Activated naive CD4-positive, alpha-beta T cell treated with anti-CD3 and anti-CD28 coated beads, Interleukin-2, amount 50 U/mL, for 16 hours (primary cell): ENCODE results near the gene PSMG4.

ENCODE experiments used
- DNase-seq: peaks from one replicate; pipeline ENCODE4 v3.0.0-alpha.2; 2020

Gene PSMG4

GRCh38 chr6:3312604-3313231 lies 54.0 kb downstream of the PSMG4 start:
- DNase-seq, result no peak

GRCh38 chr6:3314176-3314575 lies 55.4 kb downstream of the PSMG4 start:
- DNase-seq, result no peak

DNA sequence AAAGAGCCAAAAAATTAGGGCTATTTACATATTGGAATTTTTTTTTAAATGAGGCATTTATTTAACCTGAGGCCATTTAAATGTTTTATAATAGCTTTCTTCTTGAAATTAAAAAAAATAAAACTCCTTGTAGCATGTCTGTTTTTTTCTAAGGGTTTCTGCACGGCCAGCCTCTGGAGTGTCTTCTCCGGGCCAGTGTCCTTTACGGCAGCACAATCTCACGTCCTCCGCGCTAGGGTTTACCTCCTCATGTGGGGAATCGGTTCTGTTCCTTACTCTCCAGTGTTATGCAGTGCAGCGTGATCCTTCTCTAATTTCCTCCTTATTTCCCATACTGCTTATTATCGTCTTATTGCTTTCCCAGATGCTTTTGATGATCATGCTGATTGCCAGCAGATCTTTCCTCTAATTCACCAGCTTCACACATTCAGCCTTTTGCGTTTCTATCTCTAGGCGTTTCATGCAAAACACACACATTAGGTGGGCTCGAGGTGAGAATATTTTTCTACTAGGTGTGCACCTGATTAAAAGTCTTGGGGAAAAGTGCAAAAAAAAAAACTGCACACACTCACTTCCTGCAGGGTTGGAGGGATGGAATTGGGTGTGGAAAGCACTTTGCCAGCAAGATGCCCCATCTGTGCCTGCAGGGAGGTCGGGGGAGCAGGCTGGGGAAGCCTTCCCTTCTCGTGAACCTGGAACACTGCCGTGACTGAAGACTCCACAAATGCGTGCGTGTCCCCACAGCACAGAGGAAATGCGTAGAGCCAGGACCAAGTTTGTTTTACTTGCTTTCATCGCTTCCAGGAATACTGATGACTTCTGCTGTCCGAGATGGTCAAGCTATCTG lies 56.1 kb downstream of the PSMG4 start:
- DNase-seq, result no peak

DNA sequence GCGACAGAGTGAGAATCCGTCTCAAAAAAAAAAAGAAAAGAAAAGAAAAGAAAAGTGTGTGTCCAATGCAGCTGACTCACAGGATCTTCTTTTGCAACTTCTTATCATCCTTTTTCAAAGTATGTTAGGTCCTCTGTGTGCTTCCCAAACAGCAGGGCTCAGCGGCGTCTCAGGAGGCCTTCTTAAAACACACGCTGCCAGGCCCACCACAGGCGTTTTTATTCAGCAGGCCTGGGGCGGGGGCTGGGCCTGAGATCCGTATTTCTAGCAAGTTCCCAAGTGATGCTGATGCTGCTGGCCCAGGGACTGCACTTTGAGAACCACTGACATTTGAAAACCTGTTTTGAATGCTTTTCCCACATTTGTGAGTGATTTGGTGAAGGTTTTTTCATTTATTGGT lies 57.1 kb downstream of the PSMG4 start:
- DNase-seq, result no peak

DNA sequence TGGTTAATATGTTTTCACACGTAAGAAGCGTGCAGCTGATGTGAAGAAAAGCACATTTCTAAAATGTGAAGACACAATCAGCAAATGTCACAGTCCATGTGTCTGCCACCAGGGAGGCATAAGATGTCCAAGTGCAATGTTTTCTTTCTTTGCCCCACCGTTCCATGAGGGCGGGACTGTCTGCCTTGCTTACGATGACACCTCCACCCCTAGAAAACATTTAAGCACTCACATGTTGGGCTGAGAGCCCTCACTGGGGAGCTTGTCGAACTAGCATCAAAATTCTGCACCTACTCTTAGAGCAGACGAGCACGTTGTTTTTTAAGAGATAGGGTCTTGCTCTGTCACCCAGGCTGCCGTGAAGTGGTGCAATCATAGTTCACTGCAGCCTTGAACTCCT lies 57.6 kb downstream of the PSMG4 start:
- DNase-seq, result no peak

GRCh38 chr6:3316818-3317217 lies 58.1 kb downstream of the PSMG4 start:
- no peak for DNase-seq
